GM12878 (cell line): Measurements from ENCODE around the gene PHF23. TPM values are rescaled to one million over a fixed set of nuclear protein-coding genes. Genes with fewer than 3 reads are reported as not detected.

ENCODE experiments used
- ATAC-seq: fragments of 200-7000 bp; cut with Tn5 transposase; 3 replicates; pipeline ENCODE4 v1.9.1; 2020; ENCODE audit warnings: mild to moderate bottlenecking, moderate library complexity
- BruUV-seq: library from RNA; stranded (reverse); fragments of 400-500 nt; replicated peaks from 2 replicates; lab custom pipeline; 2021; lab: Mats Ljungman, UMichigan
- CTCF ChIA-PET: fragments of 300-600 bp; sonication (Branson Sonifier 250); formaldehyde crosslinking; extraction: SDS; loops from one replicate; lab custom pipeline; 2021; ENCODE audit warnings: inconsistent platforms; lab: Yijun Ruan, JAX
- POLR2A ChIA-PET: fragments of 350-600 bp; formaldehyde crosslinking; extraction: SDS; loops from one replicate; lab custom pipeline; 2021; ENCODE audit warnings: inconsistent platforms; lab: Charles Lee
- RAD21 ChIA-PET: fragments of 300-600 bp; sonication (Branson Sonifier 250); formaldehyde crosslinking; loops from one replicate; lab custom pipeline; 2023; ENCODE audit warnings: antibody characterized with exemption; ENCODE audit not compliant: unreplicated experiment; lab: Charles Lee
- SMC1A ChIA-PET: fragments of 300-600 bp; sonication (Branson Sonifier 250); formaldehyde crosslinking; loops from one replicate; lab custom pipeline; 2023; ENCODE audit not compliant: unreplicated experiment, uncharacterized antibody; lab: Charles Lee
- DNase-seq: peaks from one replicate; pipeline ENCODE4 v3.0.0-alpha.2; 2011; ENCODE audit warnings: low read depth, low spot score
- FAIRE-seq: peaks from 3 replicates; lab custom pipeline; 2011; peaks lifted over from hg19 to GRCh38; lab: Jason Lieb, UNC
- H2AFZ ChIP-seq: 2 replicates; pipeline ENCODE4 v1.6.0; 2011; ENCODE audit warnings: low read depth, low read length, control low read depth; ENCODE audit not compliant: control insufficient read depth
- H3K27ac ChIP-seq: 2 replicates; pipeline ENCODE4 v1.5.1; 2011; ENCODE audit warnings: control low read depth; ENCODE audit not compliant: control insufficient read depth, insufficient read depth
- H3K27me3 ChIP-seq, 2 experiments: replicated peaks in 1 of 2; 2 replicates each; pipeline versions ENCODE4 v1.6.0 to v1.6.1; 2011; ENCODE audit warnings: low read length in 1 of 2; ENCODE audit not compliant: control insufficient read depth in 2 of 2, insufficient read depth in 2 of 2
- H3K36me3 ChIP-seq, 2 experiments: 2 replicates each; pipeline ENCODE4 v1.5.1; 2011; ENCODE audit warnings: low read length in 1 of 2; ENCODE audit not compliant: control insufficient read depth in 2 of 2, insufficient read depth in 2 of 2
- H3K4me1 ChIP-seq: 2 replicates; pipeline ENCODE4 v1.6.1; 2011; ENCODE audit warnings: mild to moderate bottlenecking, low read length, moderate library complexity, mixed read lengths; ENCODE audit not compliant: control insufficient read depth, insufficient read depth
- H3K4me2 ChIP-seq: 2 replicates; pipeline ENCODE4 v1.6.0; 2011; ENCODE audit warnings: control low read depth; ENCODE audit not compliant: control insufficient read depth, insufficient read depth
- H3K4me3 ChIP-seq: fragments of 200-600 bp; sonication (generic); 2 replicates; pipeline ENCODE4 v1.5.1; 2016
- H3K79me2 ChIP-seq: 2 replicates; pipeline ENCODE4 v1.6.0; 2011; ENCODE audit warnings: low read length; ENCODE audit not compliant: control insufficient read depth, insufficient read depth
- H3K9ac ChIP-seq: 2 replicates; pipeline ENCODE4 v1.8.0; 2011; ENCODE audit warnings: low read length, control low read depth, mixed read lengths; ENCODE audit not compliant: control insufficient read depth, insufficient read depth
- H3K9me3 ChIP-seq: replicated peaks from 3 replicates; pipeline ENCODE4 v1.5.1; 2011; ENCODE audit warnings: mild to moderate bottlenecking, low read length; ENCODE audit not compliant: control insufficient read depth, insufficient read depth
- H4K20me1 ChIP-seq: 2 replicates; pipeline ENCODE4 v1.6.0; 2011; ENCODE audit not compliant: control insufficient read depth, insufficient read depth
- BCL3 ChIP-seq: IDR thresholded peaks from 2 replicates; pipeline ENCODE4 v1.6.1; 2011; ENCODE audit warnings: borderline replicate concordance, low read depth, mild to moderate bottlenecking, moderate library complexity, low read length; ENCODE audit not compliant: insufficient read depth, poor library complexity, severe bottlenecking
- BRCA1 ChIP-seq: IDR thresholded peaks from 2 replicates; pipeline ENCODE4 v1.6.1; 2011; ENCODE audit warnings: low read depth, low read length, improper control_type of control experiment
- CHD1 ChIP-seq: IDR thresholded peaks from 2 replicates; pipeline ENCODE4 v1.6.1; 2012; ENCODE audit warnings: low read depth, low read length, improper control_type of control experiment
- ESRRA ChIP-seq: IDR thresholded peaks from 2 replicates; pipeline ENCODE4 v1.6.1; 2012; ENCODE audit warnings: mild to moderate bottlenecking, low read length, improper control_type of control experiment
- FOXM1 ChIP-seq: IDR thresholded peaks from 2 replicates; pipeline ENCODE4 v1.6.1; 2012; ENCODE audit warnings: low read depth, mild to moderate bottlenecking, inconsistent platforms, low read length, moderate library complexity
- MYB ChIP-seq: fragments of 150-350 bp; IDR thresholded peaks from 2 replicates; pipeline ENCODE4 v1.6.1; 2014; ENCODE audit warnings: mild to moderate bottlenecking, low read depth, low read length, borderline replicate concordance
- NBN ChIP-seq: fragments of 450-650 bp; IDR thresholded peaks from 2 replicates; pipeline ENCODE4 v1.6.1; 2016
- NFXL1 ChIP-seq: fragments of 450-650 bp; IDR thresholded peaks from 2 replicates; pipeline ENCODE4 v1.6.1; 2017; ENCODE audit warnings: antibody characterized with exemption, mild to moderate bottlenecking, borderline replicate concordance
- PAX5 ChIP-seq: IDR thresholded peaks from 2 replicates; pipeline ENCODE4 v1.6.1; 2011; ENCODE audit warnings: low read depth, low read length, borderline replicate concordance
- PAX8 ChIP-seq: fragments of 450-650 bp; IDR thresholded peaks from 2 replicates; pipeline ENCODE4 v1.6.1; 2017; ENCODE audit warnings: mild to moderate bottlenecking, moderate library complexity
- PBX3 ChIP-seq: IDR thresholded peaks from 2 replicates; pipeline ENCODE4 v1.6.1; 2011; ENCODE audit warnings: mild to moderate bottlenecking, low read depth, low read length, moderate library complexity; ENCODE audit not compliant: insufficient replicate concordance
- PKNOX1 ChIP-seq: fragments of 450-650 bp; IDR thresholded peaks from 2 replicates; pipeline ENCODE4 v1.6.1; 2016; ENCODE audit warnings: mild to moderate bottlenecking
- POLR2AphosphoS2 ChIP-seq: IDR thresholded peaks from 2 replicates; pipeline ENCODE4 v1.6.1; 2011; ENCODE audit warnings: low read depth, mild to moderate bottlenecking, low read length, improper control_type of control experiment, moderate library complexity
- SMAD1 ChIP-seq: fragments of 450-650 bp; IDR thresholded peaks from 2 replicates; pipeline ENCODE4 v1.6.1; 2018; ENCODE audit warnings: mild to moderate bottlenecking, low read depth; ENCODE audit not compliant: partially characterized antibody
- ZNF274 ChIP-seq: IDR thresholded peaks from one replicate; pipeline ENCODE4 v1.8.0; 2011; ENCODE audit not compliant: insufficient read length, insufficient read depth
- ZNF622 ChIP-seq: fragments of 450-650 bp; IDR thresholded peaks from 2 replicates; pipeline ENCODE4 v1.6.1; 2017; ENCODE audit warnings: mild to moderate bottlenecking, inconsistent platforms
- ZZZ3 ChIP-seq: IDR thresholded peaks from 2 replicates; pipeline ENCODE4 v1.6.1; 2011; ENCODE audit warnings: low read depth; ENCODE audit not compliant: control insufficient read depth, insufficient read length
- WGBS: methylation state at CpG from one replicate; pipeline ENCODE4 v1.1.6; 2016; ENCODE audit warnings: low lambda C conversion rate; ENCODE audit not compliant: insufficient replicate concordance, insufficient coverage; ENCODE audit errors: missing lambda C conversion rate; 5-methylcytosine and 5-hydroxymethylcytosine counted together
- in situ Hi-C: fragments of 300-500 bp; cut with MboI; formaldehyde crosslinking; loops from 9 replicates; pipeline ENCODE4 v1.14.3; 2018; ENCODE audit warnings: mixed read lengths
- intact Hi-C: fragments of 100-400 bp; cut with micrococcal nuclease; formaldehyde crosslinking; loops from one replicate; pipeline ENCODE4 v1.14.2; 2022; ENCODE audit not compliant: unreplicated experiment
- polyA plus RNA-seq, 11 experiments: library from polyadenylated mRNA; depleted of rRNA in 4 of 11; unstranded in 6 of 11; stranded (reverse) in 5 of 11; fragments of >200 nt; fragmentation: Nextera tagmentation in 4 of 11; fragmentation: Illumina TruSeq in 1 of 11; extraction: Ambion mirVana in 4 of 11; extraction: Trizol in 1 of 11; gene quantifications; 1 replicate in 1 of 11; 2 replicates in 10 of 11; pipeline versions ENCODE4 v1.2.1 to v1.2.3, GENCODE V29; 2011 to 2016; ENCODE audit warnings: inconsistent platforms in 2 of 11, missing spikeins in 2 of 11, low read depth in 1 of 11
- total RNA-seq, 4 experiments: library from RNA; depleted of rRNA in 3 of 4; stranded (reverse); fragments of >200 nt in 3 of 4; fragmentation: Illumina TruSeq in 1 of 4; extraction: Trizol in 1 of 4; gene quantifications; 2 replicates each; pipeline versions ENCODE4 v1.2.1 to v1.2.3, GENCODE V29; 2013 to 2021

The PHF23 gene
- total and polyA plus RNA-seq, 10 of the 15 experiments (the other 5 are each of a cell fraction or from before 2014, with no cell fraction given), result 8.2 to 84.8 (median 32.6) TPM

GRCh38 chr17:7282752-7283321, 43.6 kb upstream of the PHF23 start:
- H3K9me3 ChIP-seq, result no peaks in the 10 kb centered on the region
- no peak overlapping the region for H2AFZ ChIP-seq
- TF ChIP-seq PKNOX1 (no peak), MYB (no peak), BCL3 (no peak), SMAD1 (no peak), BRCA1 (no peak), CHD1 (no peak), FOXM1 (no peak), PBX3 (no peak), ZNF274 (no peak), NBN (no peak), POLR2AphosphoS2 (no peak), PAX8 (no peak), NFXL1 (no peak), ZZZ3 (no peak), ESRRA (no peak), ZNF622 (no peak), PAX5 (no peak)
- H4K20me1 ChIP-seq, result no peaks in the 10 kb centered on the region; the same call in none of the 2 replicates
- DNase-seq, result no peak
- no peaks in the 10 kb centered on the region; a peak in 2 of 4 replicates for H3K27me3 ChIP-seq
- in situ Hi-C loops (no loop called here), intact Hi-C loops (no loop called here)
- H3K27ac ChIP-seq, result no peak overlapping the region
- ChIA-PET SMC1A (interaction anchor here (1.5 to 1.7 kb wide), 2 partner anchors 13 to 62 kb away, joined by 4 to 10 read pairs; no protein-coding TSS in a partner anchor), CTCF (interaction anchor here (0.6 to 10.3 kb wide), 10 partner anchors 15 to 237 kb away, joined by 3 to 102 read pairs (median 4); partner anchors contain the start of gene ACAP1), RAD21 (interaction anchor here (2.3 kb wide), 1 partner anchor 13 kb away, joined by 11 read pairs; no protein-coding TSS in a partner anchor), POLR2A (interaction anchor here (0.6 to 1.0 kb wide), 4 partner anchors 13 to 62 kb away, joined by 3 read pairs; no protein-coding TSS in a partner anchor)
- WGBS, result 28% methylated on average over 6 of the region's 6 CpGs
- H3K36me3 ChIP-seq, result no peaks in the 10 kb centered on the region
- no peak overlapping the region for H3K9ac ChIP-seq
- no peak for FAIRE-seq
- BruUV-seq, result no TSS peak
- ATAC-seq, result no peak
- no peak overlapping the region for H3K4me2 ChIP-seq
- peaks cover 8% of the 10 kb centered on the region for H3K4me1 ChIP-seq
- no peaks in the 10 kb centered on the region for H3K79me2 ChIP-seq
- H3K4me3 ChIP-seq, result no peak overlapping the region
